Testis (tissue), 2 donors: ENCODE data around the gene CDC42SE2.

Experiments used
- CTCF ChIP-seq, 3 experiments: fragments of 450-650 bp in 2 of 3; fragments of 200-600 bp in 1 of 3; sonication (generic) in 1 of 3; IDR thresholded peaks; one replicate each; pipeline ENCODE4 v1.5.1; 2016 to 2019; ENCODE audit warnings: antibody characterized with exemption in 3 of 3, mild to moderate bottlenecking in 2 of 3, moderate library complexity in 1 of 3
- POLR2A ChIP-seq: fragments of 450-650 bp; IDR thresholded peaks from one replicate; pipeline ENCODE4 v1.6.1; 2017; ENCODE audit warnings: antibody characterized with exemption, mild to moderate bottlenecking, moderate library complexity

GRCh38 chr5:131396630-131397273 lies 132.9 kb downstream of the CDC42SE2 start:
- TF ChIP-seq CTCF (IDR thresholded peaks at IDR 0.05) (no peak), POLR2A (no peak)
